B cell (primary cell): ENCODE measurements around the gene MAP6. TPM values are rescaled to one million over a fixed set of nuclear protein-coding genes. Genes with fewer than 3 reads are reported as not detected.
A peak's percentile ranks its signal among the peaks of the same experiment; 100 is the strongest.

Experiments used
- ATAC-seq: fragments of 200-7000 bp; cut with Tn5 transposase; one replicate; pipeline ENCODE4 v1.10.0; 2021; ENCODE audit warnings: low read depth, mild to moderate bottlenecking, moderate number of reproducible peaks, moderate library complexity
- CTCF ChIA-PET: fragments of 350-600 bp; sonication (Branson Sonifier 250); formaldehyde crosslinking; loops from one replicate; lab custom pipeline; 2021; ENCODE audit warnings: antibody characterized with exemption, inconsistent platforms; lab: Charles Lee
- POLR2A ChIA-PET: fragments of 350-600 bp; sonication (Branson Sonifier 250); formaldehyde crosslinking; loops from one replicate; lab custom pipeline; 2021; ENCODE audit warnings: antibody characterized with exemption; lab: Charles Lee
- DNase-seq: peaks from one replicate; pipeline ENCODE4 v3.0.0; 2013
- H2AFZ ChIP-seq: 2 replicates; pipeline ENCODE4 v1.6.1; 2012; ENCODE audit warnings: mild to moderate bottlenecking, low read depth, low read length; ENCODE audit not compliant: insufficient read depth, poor library complexity, severe bottlenecking
- H3K27ac ChIP-seq, 2 donors: 1 replicate in 1 of 2; 2 replicates in 1 of 2; pipeline ENCODE4 v1.5.1; 2012 to 2013; ENCODE audit warnings: low read length in 2 of 2, mild to moderate bottlenecking in 2 of 2, moderate library complexity in 1 of 2
- H3K27me3 ChIP-seq, 4 experiments: fragments of 200-600 bp in 1 of 4; sonication (generic) in 1 of 4; replicated peaks in 1 of 4; 1 replicate in 2 of 4; 2 replicates in 2 of 4; pipeline versions ENCODE4 v1.6.1 to v1.7.0; 2013 to 2016; ENCODE audit warnings: low read length in 3 of 4, mild to moderate bottlenecking in 2 of 4, mixed read lengths in 1 of 4, moderate library complexity in 1 of 4; ENCODE audit not compliant: insufficient read depth in 4 of 4, control insufficient read depth in 3 of 4; ENCODE audit errors: control extremely low read depth in 1 of 4
- H3K36me3 ChIP-seq, 2 experiments: replicated peaks in 1 of 2; 1 replicate in 1 of 2; 2 replicates in 1 of 2; pipeline versions ENCODE4 v1.6.1 to v1.7.1; 2013; ENCODE audit warnings: low read length in 1 of 2; ENCODE audit not compliant: insufficient read depth in 2 of 2, control insufficient read depth in 1 of 2; ENCODE audit errors: control extremely low read depth in 1 of 2, extremely low read depth in 1 of 2
- H3K4me1 ChIP-seq, 2 donors: fragments of 200-600 bp in 1 of 2; sonication (generic) in 1 of 2; 1 replicate in 1 of 2; 2 replicates in 1 of 2; pipeline versions ENCODE4 v1.5.1 to v1.6.1; 2013 to 2017; ENCODE audit warnings: low read length in 2 of 2; ENCODE audit not compliant: control insufficient read depth in 2 of 2, insufficient read depth in 2 of 2
- H3K4me2 ChIP-seq: replicated peaks from 2 replicates; pipeline ENCODE3; 2012; ENCODE audit warnings: mild to moderate bottlenecking, low read depth, low read length; ENCODE audit not compliant: poor library complexity, severe bottlenecking
- H3K4me3 ChIP-seq, 5 experiments: fragments of 200-600 bp in 1 of 5; sonication (generic) in 1 of 5; 1 replicate in 3 of 5; 2 replicates in 2 of 5; pipeline versions ENCODE4 v1.5.1 to v1.7.0; 2011 to 2016; ENCODE audit warnings: low read length in 4 of 5, mild to moderate bottlenecking in 4 of 5, low read depth in 2 of 5, control low read depth in 1 of 5, moderate library complexity in 1 of 5; ENCODE audit not compliant: insufficient read depth in 1 of 5; ENCODE audit errors: control extremely low read depth in 1 of 5, extremely low read depth in 1 of 5
- H3K79me2 ChIP-seq: fragments of 200-600 bp; sonication (generic); one replicate; pipeline ENCODE4 v1.6.0; 2016; ENCODE audit warnings: low read length; ENCODE audit not compliant: control insufficient read depth, insufficient read depth
- H3K9ac ChIP-seq: fragments of 200-600 bp; sonication (generic); 2 replicates; pipeline ENCODE4 v1.6.1; 2017; ENCODE audit warnings: mild to moderate bottlenecking, low read length, moderate library complexity
- H3K9me3 ChIP-seq, 3 donors: one replicate each; pipeline versions ENCODE4 v1.6.1 to v1.7.1; 2013; ENCODE audit warnings: low read length in 2 of 3; ENCODE audit not compliant: control insufficient read depth in 2 of 3, insufficient read depth in 1 of 3; ENCODE audit errors: control extremely low read depth in 1 of 3
- H4K20me1 ChIP-seq: 2 replicates; pipeline ENCODE4 v1.6.0; 2012; ENCODE audit warnings: mild to moderate bottlenecking, low read length; ENCODE audit not compliant: insufficient read depth, control insufficient read depth, poor library complexity, severe bottlenecking
- H3K27ac Mint-ChIP-seq: one replicate; pipeline ENCODE4 v1.8.0; 2021; ENCODE audit warnings: mixed read lengths
- H3K27me3 Mint-ChIP-seq: one replicate; pipeline ENCODE4 v1.8.0; 2021; ENCODE audit warnings: mixed read lengths
- H3K4me1 Mint-ChIP-seq: one replicate; pipeline ENCODE4 v1.8.0; 2021; ENCODE audit warnings: mixed read lengths
- H3K4me3 Mint-ChIP-seq: one replicate; pipeline ENCODE4 v1.8.0; 2021; ENCODE audit warnings: mixed read lengths
- H3K9me3 Mint-ChIP-seq: one replicate; pipeline ENCODE4 v1.8.0; 2022; ENCODE audit warnings: mixed read lengths; ENCODE audit not compliant: insufficient read depth
- EZH2 ChIP-seq: IDR thresholded peaks from 2 replicates; pipeline ENCODE4 v1.6.1; 2012; ENCODE audit warnings: borderline replicate concordance, low read depth, mild to moderate bottlenecking, moderate library complexity, low read length; ENCODE audit not compliant: insufficient read depth, poor library complexity, severe bottlenecking
- WGBS: methylation state at CpG from one replicate; pipeline ENCODE4 v1.1.5; 2013; ENCODE audit warnings: missing lambda C conversion rate; ENCODE audit not compliant: insufficient coverage; 5-methylcytosine and 5-hydroxymethylcytosine counted together
- intact Hi-C: fragments of 100-400 bp; cut with micrococcal nuclease; formaldehyde crosslinking; loops from one replicate; pipeline ENCODE4 v1.10.0; 2022
- polyA plus RNA-seq: library from polyadenylated mRNA; depleted of rRNA; stranded (reverse); fragments of >200 nt; gene quantifications from 2 replicates; pipeline ENCODE4 v1.2.3, GENCODE V29; 2012
- total RNA-seq, 2 donors: library from RNA; stranded (reverse); fragments of 120-200 nt in 1 of 2; gene quantifications; 1 replicate in 1 of 2; 2 replicates in 1 of 2; pipeline versions ENCODE4 v1.2.3 to v1.2.4, GENCODE V29; 2013 to 2022
- TF ChIP-seq, protein P1 (sequence below): fragments of 200-600 bp; IDR thresholded peaks from one replicate; pipeline ENCODE4 v1.8.0; 2022; ENCODE audit warnings: antibody characterized with exemption, mild to moderate bottlenecking

Gene MAP6
- total and polyA plus RNA-seq, 2 donors (not counting 1 experiment from before 2014, with no cell fraction given), result 0.54 to 0.57 TPM

GRCh38 chr11:75673977-75674582, 5.2 kb upstream of the MAP6 start:
- no peak overlapping the region for H2AFZ ChIP-seq
- DNase-seq (no peak), ATAC-seq (peak; percentile 21)
- H4K20me1 ChIP-seq, result no peaks in the 10 kb centered on the region
- Mint-ChIP-seq H3K4me3 (no peak overlapping the region), H3K27ac (no peak overlapping the region), H3K9me3 (peaks cover 8% of the 10 kb centered on the region), H3K27me3 (peaks cover 37% of the 10 kb centered on the region), H3K4me1 (no peaks in the 10 kb centered on the region)
- no peak overlapping the region for H3K4me2 ChIP-seq
- no peaks in the 10 kb centered on the region for H3K79me2 ChIP-seq
- no peak overlapping the region for H3K4me3 ChIP-seq
- no peak overlapping the region for H3K9ac ChIP-seq
- H3K9me3 ChIP-seq, result peaks cover 0 to 15% (median 6%) of the 10 kb centered on the region in 3 donors
- TF ChIP-seq, protein P1, sequence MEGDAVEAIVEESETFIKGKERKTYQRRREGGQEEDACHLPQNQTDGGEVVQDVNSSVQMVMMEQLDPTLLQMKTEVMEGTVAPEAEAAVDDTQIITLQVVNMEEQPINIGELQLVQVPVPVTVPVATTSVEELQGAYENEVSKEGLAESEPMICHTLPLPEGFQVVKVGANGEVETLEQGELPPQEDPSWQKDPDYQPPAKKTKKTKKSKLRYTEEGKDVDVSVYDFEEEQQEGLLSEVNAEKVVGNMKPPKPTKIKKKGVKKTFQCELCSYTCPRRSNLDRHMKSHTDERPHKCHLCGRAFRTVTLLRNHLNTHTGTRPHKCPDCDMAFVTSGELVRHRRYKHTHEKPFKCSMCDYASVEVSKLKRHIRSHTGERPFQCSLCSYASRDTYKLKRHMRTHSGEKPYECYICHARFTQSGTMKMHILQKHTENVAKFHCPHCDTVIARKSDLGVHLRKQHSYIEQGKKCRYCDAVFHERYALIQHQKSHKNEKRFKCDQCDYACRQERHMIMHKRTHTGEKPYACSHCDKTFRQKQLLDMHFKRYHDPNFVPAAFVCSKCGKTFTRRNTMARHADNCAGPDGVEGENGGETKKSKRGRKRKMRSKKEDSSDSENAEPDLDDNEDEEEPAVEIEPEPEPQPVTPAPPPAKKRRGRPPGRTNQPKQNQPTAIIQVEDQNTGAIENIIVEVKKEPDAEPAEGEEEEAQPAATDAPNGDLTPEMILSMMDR, result no peak
- TF ChIP-seq EZH2, result no peak
- POLR2A ChIA-PET, result no interaction called here
- no peaks in the 10 kb centered on the region for H3K36me3 ChIP-seq
- WGBS, result 82% methylated on average over 1 of the region's 4 CpGs
- intact Hi-C loops, result no loop called here
- H3K27me3 ChIP-seq, result peaks cover 0 to 24% (median 21%) of the 10 kb centered on the region in 4 experiments
- CTCF ChIA-PET, result interaction anchor here (1.3 kb wide), 1 partner anchor 32 kb away, joined by 4 read pairs; no protein-coding TSS in a partner anchor
- peaks cover under 1 to 6% of the 10 kb centered on the region in 2 donors for H3K4me1 ChIP-seq
- no peak overlapping the region for H3K27ac ChIP-seq

DNA sequence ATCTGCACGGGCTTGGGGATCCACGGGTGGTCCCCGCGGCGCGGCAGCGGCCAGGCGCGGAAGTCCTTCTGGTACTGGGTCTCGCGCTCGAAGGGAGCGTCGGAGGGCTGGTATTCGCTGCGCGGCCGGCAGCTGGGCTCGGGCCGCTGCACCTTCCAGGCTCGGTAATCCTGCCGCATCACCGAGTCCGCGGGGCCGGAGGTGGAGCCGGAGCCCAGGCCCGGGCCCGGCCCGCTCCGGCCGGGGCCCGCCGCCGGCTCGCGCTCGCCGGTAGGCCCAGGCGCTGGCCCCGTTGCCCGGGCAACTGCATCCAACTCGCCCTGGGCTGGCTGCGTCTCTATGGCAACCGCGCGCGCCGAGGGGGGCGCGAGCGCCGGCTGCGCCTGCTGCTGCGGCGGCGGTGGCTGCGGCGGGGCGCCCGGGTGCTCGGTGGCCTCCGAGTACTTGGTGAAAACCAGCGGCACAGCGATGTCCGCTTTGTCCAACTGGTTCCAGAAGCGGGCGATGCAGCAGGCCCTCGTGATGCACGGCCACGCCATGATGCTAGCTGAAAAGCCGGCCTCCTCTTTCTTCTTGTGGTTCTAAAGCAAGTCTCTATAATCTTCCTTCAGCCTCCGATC, 897 bp downstream of the MAP6 start:
- Histone ChIP-seq H3K9me3 (peaks cover 0 to 10% (median 0%) of the 10 kb centered on the region in 3 donors), H3K27ac (no peak overlapping the region), H3K36me3 (no peaks in the 10 kb centered on the region), H3K79me2 (no peaks in the 10 kb centered on the region), H4K20me1 (no peaks in the 10 kb centered on the region), H3K9ac (peak overlapping the region; percentile 65), H3K27me3 (peaks cover 0 to 61% (median 48%) of the 10 kb centered on the region in 4 experiments), H3K4me1 (peaks cover 16 to 22% of the 10 kb centered on the region in 2 donors), H3K4me3 (peak overlapping the region in 4 of 5 experiments; percentile 34 to 76 (median 50)), H3K4me2 (peak overlapping the region; percentile 94), H2AFZ (peak overlapping the region; percentile 78)
- Mint-ChIP-seq H3K4me3 (peak overlapping the region; percentile 94), H3K27ac (peak overlapping the region; percentile 47), H3K27me3 (peaks cover 71% of the 10 kb centered on the region), H3K4me1 (peaks cover 13% of the 10 kb centered on the region), H3K9me3 (peaks cover 4% of the 10 kb centered on the region)
- TF ChIP-seq EZH2, result no peak
- TF ChIP-seq, protein P1, result no peak
- DNase-seq (peak; percentile 70), ATAC-seq (peak; percentile 49)
- ChIA-PET POLR2A (no interaction called here), CTCF (no interaction called here)
- intact Hi-C loops, result loop anchor here (2.0 kb wide), 1 partner anchor 21 kb away; no protein-coding TSS in a partner anchor
- under 1% methylated on average over 73 of the region's 73 CpGs for WGBS
